SK-N-SH treated with all-trans-retinoic acid at 6 μM for 48 hours (cell line): Measurements from ENCODE around the gene MAB21L3.

Experiments used
- ATAC-seq: fragments of 200-7000 bp; cut with Tn5 transposase; 3 replicates; pipeline ENCODE4 v1.9.1; 2020; ENCODE audit warnings: mild to moderate bottlenecking, moderate library complexity
- ARNTL ChIP-seq: fragments of 450-650 bp; formaldehyde crosslinking; IDR thresholded peaks from 2 replicates; pipeline ENCODE4 v1.5.0; 2020; ENCODE audit warnings: low read depth, mild to moderate bottlenecking, moderate library complexity, borderline replicate concordance
- BACH2 ChIP-seq: fragments of 250-450 bp; sonication (Bioruptor Pico); IDR thresholded peaks from 2 replicates; pipeline ENCODE4 v1.9.0; 2021; ENCODE audit warnings: mild to moderate bottlenecking, borderline replicate concordance
- CSDC2 ChIP-seq: fragments of 250-450 bp; sonication (Bioruptor Pico); IDR thresholded peaks from 2 replicates; pipeline ENCODE4 v1.5.0; 2020; ENCODE audit warnings: mild to moderate bottlenecking, moderate library complexity
- ESRRG ChIP-seq: fragments of 250-450 bp; sonication (Bioruptor Pico); IDR thresholded peaks from 2 replicates; pipeline ENCODE4 v1.6.1; 2021; ENCODE audit warnings: mild to moderate bottlenecking
- GLIS3 ChIP-seq: fragments of 250-450 bp; sonication (Bioruptor Pico); IDR thresholded peaks from 2 replicates; pipeline ENCODE4 v1.5.0; 2020; ENCODE audit warnings: mild to moderate bottlenecking, moderate library complexity
- ISL1 ChIP-seq: fragments of 250-450 bp; sonication (Bioruptor Pico); IDR thresholded peaks from 2 replicates; pipeline ENCODE4 v2.1.2; 2022; ENCODE audit warnings: mild to moderate bottlenecking, moderate library complexity
- OSR1 ChIP-seq: fragments of 250-450 bp; sonication (Bioruptor Pico); IDR thresholded peaks from 2 replicates; pipeline ENCODE4 v1.8.0; 2022; ENCODE audit warnings: moderate library complexity, mild to moderate bottlenecking, inconsistent platforms
- PPARA ChIP-seq: fragments of 250-450 bp; sonication (Bioruptor Pico); IDR thresholded peaks from 2 replicates; pipeline ENCODE4 v1.5.0; 2020; ENCODE audit warnings: mild to moderate bottlenecking, borderline replicate concordance
- RARB ChIP-seq: fragments of 250-450 bp; sonication (Bioruptor Pico); IDR thresholded peaks from 2 replicates; pipeline ENCODE4 v1.8.0; 2021; ENCODE audit warnings: mild to moderate bottlenecking, moderate library complexity
- SNAI2 ChIP-seq: fragments of 250-450 bp; sonication (Bioruptor Pico); IDR thresholded peaks from 2 replicates; pipeline ENCODE4 v1.5.0; 2020; ENCODE audit warnings: mild to moderate bottlenecking, moderate library complexity
- TCF4 ChIP-seq: fragments of 250-450 bp; sonication (Bioruptor Pico); IDR thresholded peaks from 2 replicates; pipeline ENCODE4 v1.8.0; 2021; ENCODE audit warnings: mild to moderate bottlenecking, moderate library complexity, borderline replicate concordance
- TOX ChIP-seq: fragments of 250-450 bp; sonication (Bioruptor Pico); IDR thresholded peaks from 2 replicates; pipeline ENCODE4 v1.8.0; 2021; ENCODE audit warnings: mild to moderate bottlenecking, moderate library complexity, borderline replicate concordance
- ZC3H10 ChIP-seq: fragments of 250-450 bp; sonication (Bioruptor Pico); IDR thresholded peaks from 2 replicates; pipeline ENCODE4 v1.5.1; 2021; ENCODE audit warnings: mild to moderate bottlenecking, moderate library complexity
- ZFP3 ChIP-seq: fragments of 250-450 bp; sonication (Bioruptor Pico); IDR thresholded peaks from 2 replicates; pipeline ENCODE4 v1.5.0; 2020; ENCODE audit warnings: mild to moderate bottlenecking, moderate library complexity
- ZFP30 ChIP-seq: fragments of 450-650 bp; formaldehyde crosslinking; IDR thresholded peaks from 2 replicates; pipeline ENCODE4 v1.5.0; 2022; ENCODE audit warnings: mild to moderate bottlenecking, moderate library complexity
- ZNF565 ChIP-seq: fragments of 450-650 bp; formaldehyde crosslinking; conservative IDR thresholded peaks from 2 replicates; pipeline ENCODE4 v1.5.0; 2020; ENCODE audit warnings: low read depth, mild to moderate bottlenecking, moderate library complexity
- ZNF70 ChIP-seq: fragments of 450-650 bp; formaldehyde crosslinking; IDR thresholded peaks from 2 replicates; pipeline ENCODE4 v1.5.0; 2020; ENCODE audit warnings: mild to moderate bottlenecking, moderate library complexity
- ZNF8 ChIP-seq: fragments of 450-650 bp; formaldehyde crosslinking; IDR thresholded peaks from 2 replicates; pipeline ENCODE4 v1.5.0; 2020; ENCODE audit warnings: mild to moderate bottlenecking, moderate library complexity
- TF ChIP-seq, protein P1 (sequence below): fragments of 250-450 bp; sonication (Bioruptor Pico); IDR thresholded peaks from 2 replicates; pipeline ENCODE4 v1.8.0; 2020; ENCODE audit warnings: mild to moderate bottlenecking, moderate library complexity, borderline replicate concordance
- TF ChIP-seq, protein P2 (sequence below): fragments of 250-450 bp; sonication (Bioruptor Pico); IDR thresholded peaks from 2 replicates; pipeline ENCODE4 v1.8.0; 2021; ENCODE audit warnings: low read depth, mild to moderate bottlenecking, moderate library complexity, borderline replicate concordance
- TF ChIP-seq, protein P3 (sequence below): fragments of 250-450 bp; sonication (Bioruptor Pico); IDR thresholded peaks from 2 replicates; pipeline ENCODE4 v1.5.1; 2020; ENCODE audit warnings: low read depth, mild to moderate bottlenecking, moderate library complexity
- TF ChIP-seq, protein P4 (sequence below): fragments of 250-450 bp; sonication (Bioruptor Pico); IDR thresholded peaks from 2 replicates; pipeline ENCODE4 v1.5.0; 2020; ENCODE audit warnings: mild to moderate bottlenecking, moderate library complexity
- TF ChIP-seq, protein P5 (sequence below): fragments of 250-450 bp; sonication (Bioruptor Pico); IDR thresholded peaks from 2 replicates; pipeline ENCODE4 v1.5.1; 2021; ENCODE audit warnings: mild to moderate bottlenecking, moderate library complexity

The MAB21L3 gene

DNA sequence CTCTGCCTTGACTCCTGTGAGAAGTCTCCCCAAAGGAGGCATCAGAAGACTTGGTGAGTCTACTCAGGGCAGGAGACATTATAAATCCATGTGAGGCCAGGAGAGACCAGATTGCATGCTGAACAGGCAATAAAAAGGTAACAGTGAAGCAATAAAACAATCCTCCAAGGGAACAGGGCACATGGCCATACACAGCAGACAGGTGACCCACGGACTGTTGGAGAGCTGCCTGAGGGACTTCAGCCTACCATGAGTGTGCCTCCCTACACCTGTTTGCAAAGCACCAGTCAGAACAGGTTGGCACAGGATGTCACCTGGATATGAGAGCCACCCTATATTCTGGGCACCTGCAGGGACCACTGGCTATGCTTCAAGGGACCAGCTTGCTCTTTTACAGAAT is 67.6 kb downstream of the MAB21L3 start:
- TF ChIP-seq ZFP30 (CRISPR knock-in tag), result no peak
- no peak for TF ChIP-seq RARB
- no peak for TF ChIP-seq SNAI2 (CRISPR knock-in tag)
- no peak for TF ChIP-seq PPARA
- TF ChIP-seq BACH2 (CRISPR knock-in tag), result no peak
- TF ChIP-seq ARNTL (CRISPR knock-in tag), result no peak
- TF ChIP-seq, protein P1, sequence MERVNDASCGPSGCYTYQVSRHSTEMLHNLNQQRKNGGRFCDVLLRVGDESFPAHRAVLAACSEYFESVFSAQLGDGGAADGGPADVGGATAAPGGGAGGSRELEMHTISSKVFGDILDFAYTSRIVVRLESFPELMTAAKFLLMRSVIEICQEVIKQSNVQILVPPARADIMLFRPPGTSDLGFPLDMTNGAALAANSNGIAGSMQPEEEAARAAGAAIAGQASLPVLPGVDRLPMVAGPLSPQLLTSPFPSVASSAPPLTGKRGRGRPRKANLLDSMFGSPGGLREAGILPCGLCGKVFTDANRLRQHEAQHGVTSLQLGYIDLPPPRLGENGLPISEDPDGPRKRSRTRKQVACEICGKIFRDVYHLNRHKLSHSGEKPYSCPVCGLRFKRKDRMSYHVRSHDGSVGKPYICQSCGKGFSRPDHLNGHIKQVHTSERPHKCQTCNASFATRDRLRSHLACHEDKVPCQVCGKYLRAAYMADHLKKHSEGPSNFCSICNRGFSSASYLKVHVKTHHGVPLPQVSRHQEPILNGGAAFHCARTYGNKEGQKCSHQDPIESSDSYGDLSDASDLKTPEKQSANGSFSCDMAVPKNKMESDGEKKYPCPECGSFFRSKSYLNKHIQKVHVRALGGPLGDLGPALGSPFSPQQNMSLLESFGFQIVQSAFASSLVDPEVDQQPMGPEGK (CRISPR knock-in tag), result no peak
- no peak for TF ChIP-seq ESRRG
- no peak for TF ChIP-seq ZFP3 (CRISPR knock-in tag)
- no peak for TF ChIP-seq OSR1 (CRISPR knock-in tag)
- no peak for TF ChIP-seq ZNF8 (CRISPR knock-in tag)
- TF ChIP-seq ZC3H10, result no peak
- no peak for ATAC-seq

DNA sequence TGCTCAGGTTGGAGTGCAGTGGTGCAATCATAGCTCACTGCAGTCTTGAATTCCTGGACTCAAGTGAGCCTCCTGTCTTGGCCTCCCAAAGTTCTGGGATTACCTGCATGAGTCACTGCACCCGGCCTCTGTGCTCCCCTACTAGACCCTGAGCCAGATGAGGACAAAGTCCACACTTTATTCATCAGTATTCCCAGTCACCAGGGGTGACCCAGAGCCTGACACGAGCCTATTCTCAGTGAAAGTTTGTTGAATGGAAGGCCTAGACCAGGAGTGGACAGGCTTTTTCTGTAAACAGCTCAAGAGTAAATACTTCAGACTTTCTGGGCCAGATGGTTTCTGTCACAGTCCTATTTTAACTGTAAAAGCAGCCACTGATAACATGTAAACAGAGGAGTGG is 68.2 kb downstream of the MAB21L3 start:
- TF ChIP-seq OSR1 (CRISPR knock-in tag), result no peak
- TF ChIP-seq PPARA, result no peak
- TF ChIP-seq ZNF8 (CRISPR knock-in tag), result no peak
- no peak for TF ChIP-seq ZC3H10
- no peak for TF ChIP-seq ZFP3 (CRISPR knock-in tag)
- TF ChIP-seq, protein P2, sequence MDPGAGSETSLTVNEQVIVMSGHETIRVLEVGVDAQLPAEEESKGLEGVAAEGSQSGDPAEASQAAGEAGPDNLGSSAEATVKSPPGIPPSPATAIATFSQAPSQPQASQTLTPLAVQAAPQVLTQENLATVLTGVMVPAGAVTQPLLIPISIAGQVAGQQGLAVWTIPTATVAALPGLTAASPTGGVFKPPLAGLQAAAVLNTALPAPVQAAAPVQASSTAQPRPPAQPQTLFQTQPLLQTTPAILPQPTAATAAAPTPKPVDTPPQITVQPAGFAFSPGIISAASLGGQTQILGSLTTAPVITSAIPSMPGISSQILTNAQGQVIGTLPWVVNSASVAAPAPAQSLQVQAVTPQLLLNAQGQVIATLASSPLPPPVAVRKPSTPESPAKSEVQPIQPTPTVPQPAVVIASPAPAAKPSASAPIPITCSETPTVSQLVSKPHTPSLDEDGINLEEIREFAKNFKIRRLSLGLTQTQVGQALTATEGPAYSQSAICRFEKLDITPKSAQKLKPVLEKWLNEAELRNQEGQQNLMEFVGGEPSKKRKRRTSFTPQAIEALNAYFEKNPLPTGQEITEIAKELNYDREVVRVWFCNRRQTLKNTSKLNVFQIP (CRISPR knock-in tag), result no peak
- no peak for TF ChIP-seq ESRRG
- no peak for TF ChIP-seq SNAI2 (CRISPR knock-in tag)
- no peak for TF ChIP-seq BACH2 (CRISPR knock-in tag)
- TF ChIP-seq TOX, result no peak
- no peak for TF ChIP-seq ISL1 (CRISPR knock-in tag)
- no peak for TF ChIP-seq CSDC2 (CRISPR knock-in tag)
- TF ChIP-seq GLIS3 (CRISPR knock-in tag), result no peak
- TF ChIP-seq, protein P3, sequence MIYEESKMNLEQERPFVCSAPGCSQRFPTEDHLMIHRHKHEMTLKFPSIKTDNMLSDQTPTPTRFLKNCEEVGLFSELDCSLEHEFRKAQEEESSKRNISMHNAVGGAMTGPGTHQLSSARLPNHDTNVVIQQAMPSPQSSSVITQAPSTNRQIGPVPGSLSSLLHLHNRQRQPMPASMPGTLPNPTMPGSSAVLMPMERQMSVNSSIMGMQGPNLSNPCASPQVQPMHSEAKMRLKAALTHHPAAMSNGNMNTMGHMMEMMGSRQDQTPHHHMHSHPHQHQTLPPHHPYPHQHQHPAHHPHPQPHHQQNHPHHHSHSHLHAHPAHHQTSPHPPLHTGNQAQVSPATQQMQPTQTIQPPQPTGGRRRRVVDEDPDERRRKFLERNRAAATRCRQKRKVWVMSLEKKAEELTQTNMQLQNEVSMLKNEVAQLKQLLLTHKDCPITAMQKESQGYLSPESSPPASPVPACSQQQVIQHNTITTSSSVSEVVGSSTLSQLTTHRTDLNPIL (CRISPR knock-in tag), result no peak
- no peak for TF ChIP-seq ARNTL (CRISPR knock-in tag)
- TF ChIP-seq ZNF565, result no peak
- TF ChIP-seq ZFP30 (CRISPR knock-in tag), result no peak
- ATAC-seq, result no peak

DNA sequence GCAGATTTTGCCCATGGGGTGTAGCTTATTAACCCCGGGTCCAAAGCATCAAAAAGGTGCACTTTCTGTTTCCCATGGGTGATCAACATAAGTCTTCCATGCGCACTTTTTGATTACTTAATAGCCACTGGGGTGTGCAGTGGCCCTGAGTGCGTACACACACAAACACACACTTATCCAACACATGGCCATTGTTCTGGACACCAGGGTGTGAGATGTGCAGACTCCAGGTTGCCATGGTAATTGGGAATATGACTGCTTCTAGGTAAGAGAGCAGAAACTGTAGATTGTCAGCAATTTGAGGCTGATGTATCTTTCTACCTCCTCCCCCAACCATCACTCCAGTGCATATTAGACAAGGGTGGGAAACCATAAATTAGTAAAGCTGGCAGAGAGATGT is 68.8 kb downstream of the MAB21L3 start:
- TF ChIP-seq ZNF565 (no peak), RARB (no peak), ZC3H10 (no peak), TOX (no peak), ARNTL (CRISPR knock-in tag) (no peak), PPARA (no peak), TCF4 (CRISPR knock-in tag) (no peak), ZNF8 (CRISPR knock-in tag) (no peak), ESRRG (no peak), SNAI2 (CRISPR knock-in tag) (no peak), BACH2 (CRISPR knock-in tag) (no peak), ISL1 (CRISPR knock-in tag) (no peak), ZFP30 (CRISPR knock-in tag) (no peak), CSDC2 (CRISPR knock-in tag) (no peak), ZNF70 (no peak)
- TF ChIP-seq, protein P4, sequence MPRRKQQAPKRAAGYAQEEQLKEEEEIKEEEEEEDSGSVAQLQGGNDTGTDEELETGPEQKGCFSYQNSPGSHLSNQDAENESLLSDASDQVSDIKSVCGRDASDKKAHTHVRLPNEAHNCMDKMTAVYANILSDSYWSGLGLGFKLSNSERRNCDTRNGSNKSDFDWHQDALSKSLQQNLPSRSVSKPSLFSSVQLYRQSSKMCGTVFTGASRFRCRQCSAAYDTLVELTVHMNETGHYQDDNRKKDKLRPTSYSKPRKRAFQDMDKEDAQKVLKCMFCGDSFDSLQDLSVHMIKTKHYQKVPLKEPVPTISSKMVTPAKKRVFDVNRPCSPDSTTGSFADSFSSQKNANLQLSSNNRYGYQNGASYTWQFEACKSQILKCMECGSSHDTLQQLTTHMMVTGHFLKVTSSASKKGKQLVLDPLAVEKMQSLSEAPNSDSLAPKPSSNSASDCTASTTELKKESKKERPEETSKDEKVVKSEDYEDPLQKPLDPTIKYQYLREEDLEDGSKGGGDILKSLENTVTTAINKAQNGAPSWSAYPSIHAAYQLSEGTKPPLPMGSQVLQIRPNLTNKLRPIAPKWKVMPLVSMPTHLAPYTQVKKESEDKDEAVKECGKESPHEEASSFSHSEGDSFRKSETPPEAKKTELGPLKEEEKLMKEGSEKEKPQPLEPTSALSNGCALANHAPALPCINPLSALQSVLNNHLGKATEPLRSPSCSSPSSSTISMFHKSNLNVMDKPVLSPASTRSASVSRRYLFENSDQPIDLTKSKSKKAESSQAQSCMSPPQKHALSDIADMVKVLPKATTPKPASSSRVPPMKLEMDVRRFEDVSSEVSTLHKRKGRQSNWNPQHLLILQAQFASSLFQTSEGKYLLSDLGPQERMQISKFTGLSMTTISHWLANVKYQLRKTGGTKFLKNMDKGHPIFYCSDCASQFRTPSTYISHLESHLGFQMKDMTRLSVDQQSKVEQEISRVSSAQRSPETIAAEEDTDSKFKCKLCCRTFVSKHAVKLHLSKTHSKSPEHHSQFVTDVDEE, result no peak
- TF ChIP-seq, protein P1 (CRISPR knock-in tag), result no peak
- TF ChIP-seq, protein P5, sequence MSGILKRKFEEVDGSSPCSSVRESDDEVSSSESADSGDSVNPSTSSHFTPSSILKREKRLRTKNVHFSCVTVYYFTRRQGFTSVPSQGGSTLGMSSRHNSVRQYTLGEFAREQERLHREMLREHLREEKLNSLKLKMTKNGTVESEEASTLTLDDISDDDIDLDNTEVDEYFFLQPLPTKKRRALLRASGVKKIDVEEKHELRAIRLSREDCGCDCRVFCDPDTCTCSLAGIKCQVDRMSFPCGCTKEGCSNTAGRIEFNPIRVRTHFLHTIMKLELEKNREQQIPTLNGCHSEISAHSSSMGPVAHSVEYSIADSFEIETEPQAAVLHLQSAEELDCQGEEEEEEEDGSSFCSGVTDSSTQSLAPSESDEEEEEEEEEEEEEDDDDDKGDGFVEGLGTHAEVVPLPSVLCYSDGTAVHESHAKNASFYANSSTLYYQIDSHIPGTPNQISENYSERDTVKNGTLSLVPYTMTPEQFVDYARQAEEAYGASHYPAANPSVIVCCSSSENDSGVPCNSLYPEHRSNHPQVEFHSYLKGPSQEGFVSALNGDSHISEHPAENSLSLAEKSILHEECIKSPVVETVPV (CRISPR knock-in tag), result no peak
- no peak for ATAC-seq
